HUES48 (cell line): Measurements from ENCODE around the gene VIPR1.

ENCODE experiments used
- H3K27ac ChIP-seq: one replicate; pipeline ENCODE4 v1.7.0; 2013; ENCODE audit warnings: low read depth, low read length, inconsistent platforms
- H3K27me3 ChIP-seq: 2 replicates; pipeline ENCODE4 v1.6.1; 2013; ENCODE audit warnings: mild to moderate bottlenecking, low read length; ENCODE audit not compliant: control insufficient read depth, insufficient read depth
- H3K36me3 ChIP-seq: 2 replicates; pipeline ENCODE4 v1.6.1; 2013; ENCODE audit warnings: low read length; ENCODE audit not compliant: control insufficient read depth, insufficient read depth
- H3K4me1 ChIP-seq: 2 replicates; pipeline ENCODE4 v1.6.1; 2013; ENCODE audit warnings: mild to moderate bottlenecking, low read length; ENCODE audit not compliant: control insufficient read depth, insufficient read depth
- H3K4me3 ChIP-seq: 2 replicates; pipeline ENCODE4 v1.5.1; 2013; ENCODE audit warnings: mild to moderate bottlenecking, low read depth, low read length
- H3K9ac ChIP-seq: 2 replicates; pipeline ENCODE4 v1.6.1; 2013; ENCODE audit warnings: mild to moderate bottlenecking, low read depth, low read length, moderate library complexity
- H3K9me3 ChIP-seq: 2 replicates; pipeline ENCODE4 v1.6.1; 2013; ENCODE audit warnings: low read length; ENCODE audit not compliant: control insufficient read depth, insufficient read depth

Gene VIPR1

GRCh38 chr3:42478830-42479229, 23.6 kb upstream of the VIPR1 start:
- Histone ChIP-seq H3K9ac (no peak overlapping the region), H3K9me3 (no peaks in the 10 kb centered on the region), H3K27me3 (no peaks in the 10 kb centered on the region), H3K27ac (no peak overlapping the region), H3K4me1 (no peaks in the 10 kb centered on the region), H3K36me3 (no peaks in the 10 kb centered on the region), H3K4me3 (no peak overlapping the region)

GRCh38 chr3:42486814-42487565, 15.5 kb upstream of the VIPR1 start:
- Histone ChIP-seq H3K36me3 (no peaks in the 10 kb centered on the region), H3K9ac (no peak overlapping the region), H3K9me3 (no peaks in the 10 kb centered on the region), H3K27ac (no peak overlapping the region), H3K27me3 (no peaks in the 10 kb centered on the region; the same call in 1 of the 2 replicates), H3K4me1 (peaks cover 11% of the 10 kb centered on the region), H3K4me3 (no peak overlapping the region)

GRCh38 chr3:42488687-42489086, 13.8 kb upstream of the VIPR1 start:
- Histone ChIP-seq H3K4me3 (no peak overlapping the region), H3K9ac (no peak overlapping the region), H3K36me3 (no peaks in the 10 kb centered on the region), H3K27me3 (no peaks in the 10 kb centered on the region; the same call in 1 of the 2 replicates), H3K4me1 (peaks cover 11% of the 10 kb centered on the region), H3K9me3 (no peaks in the 10 kb centered on the region), H3K27ac (no peak overlapping the region)

GRCh38 chr3:42489116-42489936, 13.1 kb upstream of the VIPR1 start:
- Histone ChIP-seq H3K4me3 (no peak overlapping the region), H3K27me3 (no peaks in the 10 kb centered on the region; the same call in 1 of the 2 replicates), H3K36me3 (no peaks in the 10 kb centered on the region), H3K4me1 (peaks cover 11% of the 10 kb centered on the region), H3K9me3 (no peaks in the 10 kb centered on the region), H3K27ac (no peak overlapping the region), H3K9ac (no peak overlapping the region)

- Histone ChIP-seq H3K4me1 (peaks cover 11% of the 10 kb centered on the region), H3K4me3 (no peak overlapping the region), H3K9ac (no peak overlapping the region), H3K27me3 (no peaks in the 10 kb centered on the region; the same call in 1 of the 2 replicates), H3K36me3 (no peaks in the 10 kb centered on the region), H3K9me3 (no peaks in the 10 kb centered on the region), H3K27ac (no peak overlapping the region)
Observed at GRCh38 chr3:42489937-42490227, 12.6 kb upstream of the VIPR1 start.

- Histone ChIP-seq H3K27ac (no peak overlapping the region), H3K9me3 (no peaks in the 10 kb centered on the region), H3K9ac (no peak overlapping the region), H3K27me3 (no peaks in the 10 kb centered on the region; the same call in 1 of the 2 replicates), H3K4me1 (peaks cover 11% of the 10 kb centered on the region), H3K4me3 (no peak overlapping the region), H3K36me3 (no peaks in the 10 kb centered on the region)
Observed at GRCh38 chr3:42490243-42490642, 12.2 kb upstream of the VIPR1 start.

- H3K27ac ChIP-seq: no peak overlapping the region
- H3K4me1 ChIP-seq: peaks cover 21% of the 10 kb centered on the region
- H3K27me3 ChIP-seq: no peaks in the 10 kb centered on the region; the same call in 1 of the 2 replicates
- H3K9ac ChIP-seq: no peak overlapping the region
- H3K36me3 ChIP-seq: no peaks in the 10 kb centered on the region
- H3K4me3 ChIP-seq: no peak overlapping the region
- H3K9me3 ChIP-seq: no peaks in the 10 kb centered on the region
Observed at GRCh38 chr3:42491881-42492507, 10.4 kb upstream of the VIPR1 start.

GRCh38 chr3:42492508-42493080, 9.8 kb upstream of the VIPR1 start:
- Histone ChIP-seq H3K9me3 (no peaks in the 10 kb centered on the region), H3K27me3 (no peaks in the 10 kb centered on the region; the same call in 1 of the 2 replicates), H3K9ac (no peak overlapping the region), H3K4me1 (peaks cover 26% of the 10 kb centered on the region), H3K4me3 (no peak overlapping the region), H3K27ac (no peak overlapping the region), H3K36me3 (no peaks in the 10 kb centered on the region)

GRCh38 chr3:42493126-42493797, 9.2 kb upstream of the VIPR1 start:
- H3K27me3 ChIP-seq: peaks cover 5% of the 10 kb centered on the region
- H3K9me3 ChIP-seq: no peaks in the 10 kb centered on the region
- no peak overlapping the region for H3K4me3 ChIP-seq
- H3K27ac ChIP-seq: no peak overlapping the region
- H3K9ac ChIP-seq: no peak overlapping the region
- H3K4me1 ChIP-seq: peaks cover 27% of the 10 kb centered on the region
- H3K36me3 ChIP-seq: no peaks in the 10 kb centered on the region

- no peak overlapping the region for H3K27ac ChIP-seq
- H3K9me3 ChIP-seq: no peaks in the 10 kb centered on the region
- H3K9ac ChIP-seq: no peak overlapping the region
- H3K27me3 ChIP-seq: peaks cover 10% of the 10 kb centered on the region
- H3K36me3 ChIP-seq: no peaks in the 10 kb centered on the region
- no peak overlapping the region for H3K4me3 ChIP-seq
- peaks cover 27% of the 10 kb centered on the region for H3K4me1 ChIP-seq
Observed at GRCh38 chr3:42493798-42494151, 8.7 kb upstream of the VIPR1 start.
